PC-3 (cell line): Measurements from ENCODE around the gene FLYWCH1.
A peak's percentile ranks its signal among the peaks of the same experiment; 100 is the strongest.

Experiments used
- CTCF ChIP-seq: fragments of 300-600 bp; sonication (generic); conservative IDR thresholded peaks from 2 replicates; pipeline ENCODE4 v1.5.1; 2017; ENCODE audit warnings: antibody characterized with exemption, low read depth, mild to moderate bottlenecking, low read length
- EZH2 ChIP-seq: fragments of 300-600 bp; sonication (generic); IDR thresholded peaks from one replicate; pipeline ENCODE4 v1.6.1; 2017; ENCODE audit warnings: antibody characterized with exemption, mild to moderate bottlenecking, low read length; ENCODE audit not compliant: unreplicated experiment

DNA sequence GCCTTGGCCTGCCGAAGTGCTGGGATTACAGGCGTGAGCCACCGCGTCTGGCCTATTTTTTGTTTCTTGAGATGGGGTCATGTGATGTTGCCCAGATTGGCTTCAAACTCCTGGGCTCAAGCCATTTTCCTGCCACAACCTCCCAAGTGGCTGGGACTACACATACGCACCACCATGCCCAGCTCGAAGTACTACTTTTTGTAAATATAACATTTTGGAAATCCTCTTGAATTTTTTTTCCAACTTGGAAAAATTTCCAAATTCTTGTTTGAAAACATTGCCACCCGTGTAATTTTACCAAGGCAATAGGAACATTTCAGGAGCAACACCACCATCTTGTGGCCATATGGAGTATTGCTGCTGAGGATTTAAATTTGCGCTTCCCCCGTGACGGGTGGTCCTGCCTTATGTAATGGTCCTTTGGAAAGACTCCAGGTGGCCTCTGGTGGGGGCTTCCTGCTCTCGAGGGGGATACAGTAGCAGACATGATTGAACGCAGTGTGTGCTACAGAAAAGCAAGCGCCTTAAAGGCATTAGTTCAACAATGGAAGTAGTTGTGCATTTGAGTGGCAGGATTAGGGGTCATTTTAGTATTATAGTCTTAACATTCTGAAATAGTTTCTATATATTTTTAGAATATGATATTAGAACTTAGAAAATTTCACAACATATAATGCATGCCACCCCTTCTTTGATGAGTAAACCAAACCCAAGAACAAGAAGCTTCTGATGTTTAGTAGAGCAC lies 8.0 kb downstream of the FLYWCH1 start:
- peak; percentile 85 for TF ChIP-seq CTCF
- TF ChIP-seq EZH2, result no peak
